T-cell (primary cell): Measurements from ENCODE around the gene EYA2. TPM values are rescaled to one million over a fixed set of nuclear protein-coding genes. Genes with fewer than 3 reads are reported as not detected.
"Not testable (repeated sequence)": the region's sequence is repeated elsewhere in the genome, so short reads cannot be mapped to it uniquely, and the experiment has no call there.

Source experiments
- ATAC-seq, 4 experiments: fragments of 200-7000 bp in 3 of 4; fragments of 150-1000 bp in 1 of 4; cut with Tn5 transposase; replicated peaks in 1 of 4; 1 replicate in 3 of 4; 2 replicates in 1 of 4; pipeline ENCODE4 v1.10.0; 2021; ENCODE audit warnings: moderate library complexity in 3 of 4, mild to moderate bottlenecking in 2 of 4, moderate number of reproducible peaks in 1 of 4
- CTCF ChIA-PET, 2 donors: fragments of 300-600 bp; sonication (Branson Sonifier 250); formaldehyde crosslinking; loops; one replicate each; lab custom pipeline; 2022; ENCODE audit warnings: antibody characterized with exemption in 2 of 2; lab: Charles Lee
- POLR2A ChIA-PET, 2 donors: fragments of 300-600 bp; sonication (Branson Sonifier 250); formaldehyde crosslinking; loops; one replicate each; lab custom pipeline; 2022; ENCODE audit warnings: antibody characterized with exemption in 2 of 2; lab: Charles Lee
- DNase-seq, 35 experiments: peaks; one replicate each; pipeline versions ENCODE4 v3.0.0 to v3.0.0-alpha.2; 2013 to 2023
- H3K27ac ChIP-seq: one replicate; pipeline ENCODE4 v1.5.1; 2013; ENCODE audit warnings: low read length
- H3K27me3 ChIP-seq, 2 experiments: replicated peaks in 1 of 2; 1 replicate in 1 of 2; 2 replicates in 1 of 2; pipeline versions ENCODE4 v1.6.1 to v1.7.0; 2013; ENCODE audit warnings: low read length in 1 of 2, mixed read lengths in 1 of 2; ENCODE audit not compliant: control insufficient read depth in 2 of 2, insufficient read depth in 2 of 2; ENCODE audit errors: extremely low read depth in 1 of 2
- H3K36me3 ChIP-seq, 2 donors: 1 replicate in 1 of 2; 2 replicates in 1 of 2; pipeline versions ENCODE4 v1.6.1 to v1.7.0; 2013; ENCODE audit warnings: low read length in 1 of 2; ENCODE audit not compliant: control insufficient read depth in 2 of 2, insufficient read depth in 1 of 2; ENCODE audit errors: extremely low read depth in 1 of 2
- H3K4me1 ChIP-seq, 2 experiments: 1 replicate in 1 of 2; 2 replicates in 1 of 2; pipeline versions ENCODE4 v1.6.1 to v1.7.0; 2013; ENCODE audit warnings: low read length in 2 of 2, mixed read lengths in 1 of 2; ENCODE audit not compliant: insufficient read depth in 2 of 2, control insufficient read depth in 1 of 2; ENCODE audit errors: extremely low read depth in 1 of 2
- H3K4me3 ChIP-seq, 2 donors: 1 replicate in 1 of 2; 2 replicates in 1 of 2; pipeline versions ENCODE4 v1.5.1 to v1.7.0; 2013; ENCODE audit warnings: mild to moderate bottlenecking in 2 of 2, low read length in 1 of 2, moderate library complexity in 1 of 2; ENCODE audit not compliant: control insufficient read depth in 1 of 2; ENCODE audit errors: extremely low read depth in 1 of 2
- H3K9me3 ChIP-seq: 2 replicates; pipeline ENCODE4 v1.7.0; 2013
- H3K27ac Mint-ChIP-seq, 2 donors: one replicate each; pipeline ENCODE4 v1.8.0; 2020 to 2021; ENCODE audit warnings: mild to moderate bottlenecking in 2 of 2, mixed read lengths in 2 of 2
- H3K27me3 Mint-ChIP-seq, 2 donors: one replicate each; pipeline ENCODE4 v1.8.0; 2021 to 2022; ENCODE audit warnings: mixed read lengths in 2 of 2
- H3K36me3 Mint-ChIP-seq: one replicate; pipeline ENCODE4 v1.8.0; 2021; ENCODE audit warnings: mixed read lengths
- H3K4me1 Mint-ChIP-seq, 3 donors: one replicate each; pipeline ENCODE4 v1.8.0; 2020 to 2022; ENCODE audit warnings: mixed read lengths in 3 of 3, mild to moderate bottlenecking in 1 of 3
- H3K4me3 Mint-ChIP-seq, 3 donors: one replicate each; pipeline ENCODE4 v1.8.0; 2020 to 2022; ENCODE audit warnings: mild to moderate bottlenecking in 3 of 3, mixed read lengths in 3 of 3, moderate library complexity in 3 of 3
- H3K9me3 Mint-ChIP-seq, 3 donors: one replicate each; pipeline ENCODE4 v1.8.0; 2020 to 2022; ENCODE audit warnings: mixed read lengths in 3 of 3
- WGBS: methylation state at CpG from one replicate; pipeline ENCODE4 v1.1.5; 2013; ENCODE audit warnings: missing lambda C conversion rate; ENCODE audit not compliant: insufficient coverage; 5-methylcytosine and 5-hydroxymethylcytosine counted together
- total RNA-seq, 35 experiments: library from RNA in 6 of 35; stranded (reverse) in 6 of 35; fragments of 120-200 nt in 1 of 35; gene quantifications; one replicate each; pipeline versions ENCODE4 v1.2.1 to v1.2.4 and lab custom pipeline; 2013 to 2026

Gene EYA2
- total RNA-seq, 5 donors from 2014 or later (not counting 1 experiment from before 2014, with no cell fraction given): not detected

DNA sequence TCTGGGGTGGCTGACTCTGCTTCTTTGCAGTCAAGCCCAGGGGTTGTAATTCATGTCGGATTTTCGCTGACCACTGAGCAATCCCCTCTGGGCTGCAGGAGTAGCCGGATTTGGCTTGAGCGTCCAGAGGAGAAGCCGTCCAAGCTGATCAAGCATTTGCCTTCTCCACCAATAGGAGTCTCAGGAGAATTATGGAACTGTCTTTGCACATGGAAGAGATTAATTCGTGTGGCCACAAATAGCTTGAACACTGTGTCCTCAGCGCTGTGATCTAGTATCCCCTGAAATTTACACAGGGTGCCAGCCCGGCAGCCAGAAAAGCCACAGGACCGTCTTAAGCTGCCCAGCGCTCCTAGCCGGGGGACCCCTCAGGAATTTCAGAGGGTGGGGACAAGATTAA is 37.1 kb downstream of the EYA2 start:
- ChIA-PET CTCF (no interaction called here), POLR2A (no interaction called here)
- H3K4me3 ChIP-seq: no peak overlapping the region
- no peaks in the 10 kb centered on the region for H3K36me3 Mint-ChIP-seq
- H3K27me3 ChIP-seq: peaks cover 0 to 27% of the 10 kb centered on the region in 2 experiments
- H3K36me3 ChIP-seq: no peaks in the 10 kb centered on the region
- no peak for DNase-seq
- H3K27me3 Mint-ChIP-seq: peaks cover 18 to 24% of the 10 kb centered on the region in 2 donors
- no peaks in the 10 kb centered on the region for H3K4me1 Mint-ChIP-seq
- H3K4me3 Mint-ChIP-seq: no peak overlapping the region
- no peak overlapping the region for H3K27ac Mint-ChIP-seq
- no peaks in the 10 kb centered on the region for H3K4me1 ChIP-seq
- H3K9me3 Mint-ChIP-seq: peaks cover 0 to 4% (median 0%) of the 10 kb centered on the region in 3 donors
- ATAC-seq: no peak
- H3K27ac ChIP-seq: no peak overlapping the region
- no peaks in the 10 kb centered on the region for H3K9me3 ChIP-seq
- WGBS: 82% methylated on average over 7 of the region's 11 CpGs

DNA sequence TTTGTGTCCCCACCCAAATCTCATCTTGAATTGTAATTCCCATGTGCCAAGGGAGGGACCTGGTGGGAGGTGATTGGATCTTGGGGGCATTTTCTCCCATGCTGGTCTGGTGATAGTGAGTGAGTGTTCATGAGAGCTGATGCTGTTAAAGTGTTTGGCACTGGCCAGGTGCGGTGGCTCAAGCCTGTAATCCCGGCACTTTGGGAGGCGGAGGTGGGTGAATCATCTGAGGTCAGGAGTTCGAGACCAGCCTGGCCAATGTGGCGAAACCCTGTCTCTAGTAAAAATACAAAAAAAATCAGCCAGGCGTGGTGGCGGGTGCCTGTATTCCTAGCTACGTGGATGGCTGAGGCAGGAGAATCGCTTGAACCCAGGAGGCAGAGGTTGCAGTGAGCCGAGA is 37.8 kb downstream of the EYA2 start:
- CTCF ChIA-PET, H3K27ac Mint-ChIP-seq: not testable (repeated sequence)
- peaks cover 18 to 27% of the 10 kb centered on the region in 2 donors for H3K27me3 Mint-ChIP-seq

DNA sequence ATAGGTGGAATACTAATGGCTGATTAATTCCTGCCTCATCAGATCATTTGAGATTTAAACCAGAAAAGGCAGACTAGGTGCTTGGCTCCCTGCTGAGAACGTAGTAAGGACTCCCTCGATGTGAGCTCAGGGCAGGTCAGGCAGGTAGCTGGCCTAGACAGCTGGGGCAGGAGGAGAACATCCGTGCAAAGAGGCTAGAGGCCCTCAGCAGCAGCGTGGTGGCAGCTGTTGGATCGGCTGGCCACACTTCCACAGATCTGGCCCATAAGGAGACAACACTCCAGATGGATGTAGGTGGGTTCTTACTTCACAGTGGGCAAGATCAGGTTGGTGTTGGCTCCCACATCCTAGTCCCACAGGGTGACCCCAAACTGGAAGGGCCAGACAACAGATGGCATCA is 38.5 kb downstream of the EYA2 start:
- 59% methylated on average over 4 of the region's 5 CpGs for WGBS
- no peaks in the 10 kb centered on the region for H3K4me1 Mint-ChIP-seq

More for the DNA sequence above, 37.8 kb downstream of the EYA2 start:
- POLR2A ChIA-PET, ATAC-seq, H3K4me3 Mint-ChIP-seq, H3K9me3 ChIP-seq, H3K36me3 ChIP-seq, H3K4me1 Mint-ChIP-seq, H3K4me3 ChIP-seq, DNase-seq, H3K9me3 Mint-ChIP-seq, H3K27ac ChIP-seq, H3K36me3 Mint-ChIP-seq, H3K4me1 ChIP-seq: not testable (repeated sequence)
- peaks cover 0 to 27% of the 10 kb centered on the region in 2 experiments for H3K27me3 ChIP-seq
- WGBS: 95% methylated on average over 7 of the region's 10 CpGs

DNA sequence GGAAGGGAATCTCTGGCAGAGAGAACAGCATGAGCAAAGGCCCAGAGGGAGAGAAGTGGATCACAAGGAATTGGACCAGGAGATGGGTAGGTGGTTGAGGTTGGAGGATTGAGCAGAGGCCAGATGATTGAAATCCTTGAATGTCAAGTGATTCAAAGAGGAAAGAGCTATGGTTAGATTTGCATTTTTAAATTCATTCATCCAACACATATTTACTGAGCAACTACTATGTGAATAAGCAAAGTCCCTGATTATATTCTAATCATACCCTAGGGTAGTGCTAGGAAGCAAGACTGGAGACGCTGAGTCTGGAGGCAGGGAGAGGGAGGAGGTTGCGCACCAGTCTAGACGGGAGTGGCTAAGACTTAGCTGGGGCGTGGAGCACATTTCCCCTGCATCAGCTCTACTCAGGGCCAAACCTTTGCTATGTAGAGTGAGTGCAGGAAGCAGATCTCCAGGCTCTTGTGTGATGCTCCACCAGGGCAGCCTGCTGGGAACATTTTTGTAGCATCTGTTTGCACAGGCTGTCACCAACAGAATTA is 40.2 kb downstream of the EYA2 start:
- ATAC-seq (no peak), DNase-seq (no peak)
- H3K27ac ChIP-seq: no peak overlapping the region
- H3K4me1 ChIP-seq: no peaks in the 10 kb centered on the region
- Mint-ChIP-seq H3K4me3 (no peak overlapping the region), H3K27me3 (peaks cover 18 to 22% of the 10 kb centered on the region in 2 donors), H3K36me3 (no peaks in the 10 kb centered on the region), H3K27ac (no peak overlapping the region), H3K9me3 (peaks cover 0 to 4% (median 0%) of the 10 kb centered on the region in 3 donors), H3K4me1 (no peaks in the 10 kb centered on the region)
- POLR2A ChIA-PET: no interaction called here
- no peaks in the 10 kb centered on the region for H3K36me3 ChIP-seq
- CTCF ChIA-PET: no interaction called here
- WGBS: no CpG with 5 or more reads among the region's 4 CpGs
- peaks cover 0 to 25% of the 10 kb centered on the region in 2 experiments for H3K27me3 ChIP-seq
- H3K4me3 ChIP-seq: no peak overlapping the region
- no peaks in the 10 kb centered on the region for H3K9me3 ChIP-seq

More for the DNA sequence above, 38.5 kb downstream of the EYA2 start:
- H3K9me3 Mint-ChIP-seq: peaks cover 0 to 4% (median 0%) of the 10 kb centered on the region in 3 donors
- H3K27me3 Mint-ChIP-seq: peaks cover 15 to 27% of the 10 kb centered on the region in 2 donors
- Histone ChIP-seq H3K27me3 (peaks cover 0 to 27% of the 10 kb centered on the region in 2 experiments), H3K4me1 (no peaks in the 10 kb centered on the region), H3K36me3 (no peaks in the 10 kb centered on the region), H3K9me3 (no peaks in the 10 kb centered on the region), H3K4me3 (no peak overlapping the region), H3K27ac (no peak overlapping the region)
- H3K36me3 Mint-ChIP-seq: no peaks in the 10 kb centered on the region
- ATAC-seq (no peak), DNase-seq (no peak)
- CTCF ChIA-PET: no interaction called here
- H3K4me3 Mint-ChIP-seq: no peak overlapping the region
- no peak overlapping the region for H3K27ac Mint-ChIP-seq
- POLR2A ChIA-PET: no interaction called here

DNA sequence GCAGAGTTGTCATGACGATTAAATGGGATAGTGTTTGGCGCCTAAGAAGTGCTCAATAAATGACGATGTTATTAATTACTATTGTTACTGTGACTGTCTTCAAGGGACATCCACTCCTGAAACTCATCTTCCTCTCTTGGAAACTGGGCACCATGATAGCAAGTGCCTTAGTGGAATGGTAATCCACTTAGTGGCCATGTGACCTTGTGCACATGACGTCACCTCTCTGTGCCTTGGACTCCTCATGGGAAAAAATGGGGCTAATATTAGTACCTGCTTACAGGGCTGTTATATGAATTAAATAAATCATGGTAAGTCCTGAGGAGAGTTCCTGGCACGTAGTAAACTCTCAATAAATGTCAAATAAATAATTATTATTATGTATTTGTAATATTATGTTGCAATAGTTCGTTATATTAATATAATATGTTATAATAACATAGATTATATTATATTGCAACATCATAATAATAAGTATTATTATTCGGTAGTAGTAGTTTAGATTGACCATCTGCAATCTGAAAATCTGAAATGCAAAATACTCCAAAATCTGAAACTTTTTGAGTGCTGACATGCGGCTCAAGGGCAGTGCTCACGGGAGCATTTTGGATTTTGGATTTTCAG is 40.9 kb downstream of the EYA2 start:
- H3K9me3 Mint-ChIP-seq: peaks cover 0 to 4% (median 0%) of the 10 kb centered on the region in 3 donors
- ChIA-PET POLR2A (no interaction called here), CTCF (no interaction called here)
- ATAC-seq: no peak
- no peak for DNase-seq
- Histone ChIP-seq H3K4me3 (no peak overlapping the region), H3K27me3 (peaks cover 0 to 27% of the 10 kb centered on the region in 2 experiments), H3K9me3 (no peaks in the 10 kb centered on the region), H3K27ac (no peak overlapping the region), H3K36me3 (no peaks in the 10 kb centered on the region), H3K4me1 (no peaks in the 10 kb centered on the region)
- no peaks in the 10 kb centered on the region for H3K4me1 Mint-ChIP-seq
- no peak overlapping the region for H3K4me3 Mint-ChIP-seq
- H3K27ac Mint-ChIP-seq: no peak overlapping the region
- no peaks in the 10 kb centered on the region for H3K36me3 Mint-ChIP-seq
- peaks cover 16 to 22% of the 10 kb centered on the region in 2 donors for H3K27me3 Mint-ChIP-seq
- WGBS: 100% methylated on average over 2 of the region's 9 CpGs

DNA sequence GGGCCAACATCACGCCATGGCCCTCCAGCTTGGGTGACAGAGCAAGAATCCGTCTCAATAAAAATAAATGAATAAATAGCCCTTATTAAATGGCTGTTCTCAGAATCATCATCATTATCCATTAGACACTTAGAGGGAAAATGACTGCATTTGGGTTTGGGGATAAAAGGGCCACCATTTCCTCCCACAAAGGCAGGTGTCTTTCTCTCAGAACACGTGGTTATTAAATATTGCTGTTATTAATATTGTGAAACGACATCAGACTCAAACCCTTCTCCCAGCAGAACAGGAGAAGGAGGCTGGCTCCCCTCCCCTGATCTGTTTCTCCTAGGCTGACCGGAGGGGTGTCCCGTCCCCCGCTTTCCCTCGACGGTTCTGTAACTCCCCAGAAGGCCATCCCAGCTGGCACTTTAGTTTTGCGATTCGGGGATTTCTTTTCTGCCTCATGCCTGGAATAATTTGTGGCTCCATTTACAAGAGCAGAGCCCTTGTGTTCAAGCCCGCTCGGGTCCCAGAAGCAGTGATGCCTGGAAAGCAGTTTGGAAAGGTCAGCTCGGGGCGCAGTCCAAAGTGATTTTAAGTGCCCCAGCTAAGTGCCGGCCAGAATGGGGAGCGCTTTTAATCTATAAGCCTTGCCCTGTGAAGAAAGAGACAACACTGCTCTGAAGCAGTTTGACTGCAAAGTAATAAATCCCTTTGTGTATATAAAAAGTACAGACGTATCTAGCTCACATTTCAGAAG is 41.9 kb downstream of the EYA2 start:
- no peak overlapping the region for H3K27ac ChIP-seq
- H3K4me3 ChIP-seq: no peak overlapping the region
- ATAC-seq (no peak), DNase-seq (no peak)
- no peaks in the 10 kb centered on the region for H3K9me3 ChIP-seq
- no peaks in the 10 kb centered on the region for H3K36me3 ChIP-seq
- H3K9me3 Mint-ChIP-seq: peaks cover 0 to 4% (median 0%) of the 10 kb centered on the region in 3 donors
- H3K27me3 Mint-ChIP-seq: peaks cover 16 to 22% of the 10 kb centered on the region in 2 donors
- POLR2A ChIA-PET: no interaction called here
- no peaks in the 10 kb centered on the region for H3K4me1 ChIP-seq
- no peak overlapping the region for H3K4me3 Mint-ChIP-seq
- H3K27ac Mint-ChIP-seq: no peak overlapping the region
- peaks cover 0 to 32% of the 10 kb centered on the region in 2 experiments for H3K27me3 ChIP-seq
- CTCF ChIA-PET: no interaction called here
- 87% methylated on average over 11 of the region's 18 CpGs for WGBS
- H3K36me3 Mint-ChIP-seq: no peaks in the 10 kb centered on the region
- H3K4me1 Mint-ChIP-seq: no peaks in the 10 kb centered on the region
